Osteoblast (primary cell): Measurements from ENCODE around the gene IL4I1. TPM values are rescaled to one million over a fixed set of nuclear protein-coding genes. Genes with fewer than 3 reads are reported as not detected.

Source experiments
- DNase-seq: peaks from one replicate; pipeline ENCODE4 v3.0.0; 2011; ENCODE audit warnings: low spot score, mixed read lengths; ENCODE audit not compliant: insufficient read length; ENCODE audit errors: missing footprints
- H2AFZ ChIP-seq: 2 replicates; pipeline ENCODE4 v1.6.0; 2011; ENCODE audit warnings: mild to moderate bottlenecking, low read length
- H3K27ac ChIP-seq: 2 replicates; pipeline ENCODE4 v1.5.1; 2011; ENCODE audit warnings: mild to moderate bottlenecking, low read depth, low read length, moderate library complexity
- H3K27me3 ChIP-seq: 2 replicates; pipeline ENCODE4 v1.6.0; 2012; ENCODE audit warnings: mild to moderate bottlenecking, control low read depth, inconsistent platforms, low read length, moderate library complexity; ENCODE audit not compliant: insufficient read depth
- H3K36me3 ChIP-seq: 2 replicates; pipeline ENCODE4 v1.5.1; 2011; ENCODE audit warnings: mild to moderate bottlenecking, low read length, control low read depth, moderate library complexity; ENCODE audit not compliant: insufficient read depth
- H3K4me1 ChIP-seq: 2 replicates; pipeline ENCODE4 v1.5.1; 2011; ENCODE audit warnings: mild to moderate bottlenecking, low read length, control low read depth, moderate library complexity; ENCODE audit not compliant: insufficient read depth
- H3K4me2 ChIP-seq: 2 replicates; pipeline ENCODE4 v1.6.0; 2011; ENCODE audit warnings: mild to moderate bottlenecking, low read length; ENCODE audit not compliant: insufficient read depth
- H3K4me3 ChIP-seq: fragments of 200-600 bp; sonication (generic); 3 replicates; pipeline ENCODE4 v1.5.1; 2012; ENCODE audit warnings: mild to moderate bottlenecking, low read length, inconsistent platforms; ENCODE audit not compliant: insufficient read depth
- H3K79me2 ChIP-seq: 2 replicates; pipeline ENCODE4 v1.6.0; 2012; ENCODE audit warnings: mild to moderate bottlenecking, low read length, control low read depth, inconsistent platforms; ENCODE audit not compliant: insufficient read depth
- H3K9me3 ChIP-seq: 2 replicates; pipeline ENCODE4 v1.5.1; 2011; ENCODE audit warnings: low read depth, low read length, control low read depth
- H4K20me1 ChIP-seq: 2 replicates; pipeline ENCODE4 v1.6.0; 2012; ENCODE audit warnings: mild to moderate bottlenecking, low read length, control low read depth; ENCODE audit not compliant: insufficient read depth
- total RNA-seq: library from RNA; depleted of rRNA; stranded (reverse); fragments of >200 nt; gene quantifications from 2 replicates; pipeline ENCODE4 v1.2.3, GENCODE V29; 2012
- TF ChIP-seq, protein P1 (sequence below): IDR thresholded peaks from 2 replicates; pipeline ENCODE4 v1.5.1; 2011; ENCODE audit warnings: mild to moderate bottlenecking, low read depth, low read length, moderate library complexity; ENCODE audit errors: extremely low read depth

IL4I1 gene
- total RNA-seq, 1 donor, result 1.4 TPM

GRCh38 chr19:49884760-49885159 is 11.9 kb downstream of the IL4I1 start:
- Histone ChIP-seq H4K20me1 (peaks cover 3% of the 10 kb centered on the region), H3K4me1 (no peaks in the 10 kb centered on the region), H3K9me3 (no peaks in the 10 kb centered on the region), H3K79me2 (no peaks in the 10 kb centered on the region), H3K4me3 (no peak overlapping the region), H3K36me3 (peaks cover 43% of the 10 kb centered on the region), H3K4me2 (no peak overlapping the region), H2AFZ (no peak overlapping the region), H3K27ac (no peak overlapping the region), H3K27me3 (no peaks in the 10 kb centered on the region)
- no peak for DNase-seq
- TF ChIP-seq, protein P1, sequence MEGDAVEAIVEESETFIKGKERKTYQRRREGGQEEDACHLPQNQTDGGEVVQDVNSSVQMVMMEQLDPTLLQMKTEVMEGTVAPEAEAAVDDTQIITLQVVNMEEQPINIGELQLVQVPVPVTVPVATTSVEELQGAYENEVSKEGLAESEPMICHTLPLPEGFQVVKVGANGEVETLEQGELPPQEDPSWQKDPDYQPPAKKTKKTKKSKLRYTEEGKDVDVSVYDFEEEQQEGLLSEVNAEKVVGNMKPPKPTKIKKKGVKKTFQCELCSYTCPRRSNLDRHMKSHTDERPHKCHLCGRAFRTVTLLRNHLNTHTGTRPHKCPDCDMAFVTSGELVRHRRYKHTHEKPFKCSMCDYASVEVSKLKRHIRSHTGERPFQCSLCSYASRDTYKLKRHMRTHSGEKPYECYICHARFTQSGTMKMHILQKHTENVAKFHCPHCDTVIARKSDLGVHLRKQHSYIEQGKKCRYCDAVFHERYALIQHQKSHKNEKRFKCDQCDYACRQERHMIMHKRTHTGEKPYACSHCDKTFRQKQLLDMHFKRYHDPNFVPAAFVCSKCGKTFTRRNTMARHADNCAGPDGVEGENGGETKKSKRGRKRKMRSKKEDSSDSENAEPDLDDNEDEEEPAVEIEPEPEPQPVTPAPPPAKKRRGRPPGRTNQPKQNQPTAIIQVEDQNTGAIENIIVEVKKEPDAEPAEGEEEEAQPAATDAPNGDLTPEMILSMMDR, result no peak

DNA sequence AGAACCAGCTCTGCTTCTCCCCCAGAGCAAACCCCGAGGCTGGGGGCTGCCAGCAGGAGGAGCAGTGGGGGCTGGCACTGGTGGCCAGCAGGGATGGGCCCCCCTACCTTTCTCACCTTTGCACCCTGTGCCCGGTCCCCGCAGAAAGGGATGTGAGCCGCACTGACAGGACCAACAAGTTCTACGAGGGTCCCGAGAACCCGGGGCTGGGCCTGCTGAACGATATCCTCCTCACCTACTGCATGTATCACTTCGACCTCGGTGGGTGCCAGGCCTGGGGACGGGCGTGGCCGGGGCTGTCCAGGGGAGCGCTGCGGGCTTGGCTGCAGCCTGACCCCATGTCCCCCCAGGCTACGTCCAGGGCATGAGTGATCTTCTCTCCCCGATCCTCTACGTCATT is 12.6 kb downstream of the IL4I1 start:
- Histone ChIP-seq H3K36me3 (peaks cover 47% of the 10 kb centered on the region), H3K27me3 (no peaks in the 10 kb centered on the region), H3K4me3 (no peak overlapping the region), H3K79me2 (no peaks in the 10 kb centered on the region), H3K9me3 (no peaks in the 10 kb centered on the region), H3K4me2 (no peak overlapping the region), H3K27ac (no peak overlapping the region), H2AFZ (no peak overlapping the region), H3K4me1 (no peaks in the 10 kb centered on the region), H4K20me1 (peaks cover under 1% of the 10 kb centered on the region)
- TF ChIP-seq, protein P1, result no peak
- no peak for DNase-seq

DNA sequence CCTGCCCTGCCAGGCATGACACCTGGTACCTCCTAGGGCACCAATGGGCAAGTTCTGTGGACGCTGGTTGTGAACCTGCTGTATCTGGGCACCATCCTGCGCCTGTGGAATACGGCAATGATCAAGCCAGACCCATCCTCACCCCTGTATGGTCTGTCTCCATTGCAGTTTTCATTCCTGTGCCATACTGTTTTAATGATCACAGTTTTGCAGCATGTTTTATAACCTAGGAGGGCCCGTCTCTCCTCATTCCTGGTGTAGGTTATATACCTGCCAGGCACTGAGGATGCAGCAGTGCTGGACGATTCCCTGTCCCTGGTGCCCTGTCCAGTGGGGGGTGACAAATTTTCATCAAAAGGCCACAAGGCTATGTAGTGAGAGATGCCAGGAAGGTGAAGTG is 13.6 kb downstream of the IL4I1 start:
- Histone ChIP-seq H3K36me3 (peaks cover 47% of the 10 kb centered on the region), H2AFZ (no peak overlapping the region)
- DNase-seq, result no peak

DNA sequence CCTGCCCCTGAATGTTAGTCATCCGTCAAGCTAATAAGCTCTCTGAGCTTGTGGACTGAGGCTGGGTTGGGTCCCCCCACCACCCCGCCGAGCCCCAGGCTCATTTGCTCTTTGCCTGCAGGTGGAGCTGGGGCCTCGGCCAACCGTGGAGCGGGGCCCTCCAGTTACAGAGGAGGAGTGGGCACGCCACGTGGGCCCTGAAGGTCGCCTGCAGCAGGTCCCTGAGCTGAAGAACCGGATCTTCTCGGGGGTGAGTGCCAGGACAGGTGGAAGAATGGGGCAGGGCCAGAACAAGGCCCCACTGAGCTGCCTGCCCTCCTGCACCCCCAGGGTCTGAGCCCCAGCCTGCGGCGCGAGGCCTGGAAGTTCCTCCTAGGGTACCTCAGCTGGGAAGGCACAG is 14.0 kb downstream of the IL4I1 start:
- Histone ChIP-seq H3K79me2 (peaks cover 9% of the 10 kb centered on the region), H3K36me3 (peaks cover 47% of the 10 kb centered on the region), H3K4me2 (no peak overlapping the region)

More for the DNA sequence above, 13.6 kb downstream of the IL4I1 start:
- H3K9me3 ChIP-seq, result no peaks in the 10 kb centered on the region
- H3K4me3 ChIP-seq, result no peak overlapping the region
- TF ChIP-seq, protein P1, result no peak
- peaks cover 7% of the 10 kb centered on the region for H3K79me2 ChIP-seq
- no peaks in the 10 kb centered on the region for H3K27me3 ChIP-seq
- no peak overlapping the region for H3K27ac ChIP-seq
- H3K4me2 ChIP-seq, result no peak overlapping the region
- peaks cover 4% of the 10 kb centered on the region for H4K20me1 ChIP-seq
- peaks cover 7% of the 10 kb centered on the region for H3K4me1 ChIP-seq

More for the DNA sequence above, 14.0 kb downstream of the IL4I1 start:
- H3K9me3 ChIP-seq, result no peaks in the 10 kb centered on the region
- H3K4me3 ChIP-seq, result no peak overlapping the region
- DNase-seq, result no peak
- peaks cover 8% of the 10 kb centered on the region for H3K4me1 ChIP-seq
- peaks cover 4% of the 10 kb centered on the region for H4K20me1 ChIP-seq
- H2AFZ ChIP-seq, result no peak overlapping the region
- H3K27ac ChIP-seq, result no peak overlapping the region
- no peaks in the 10 kb centered on the region for H3K27me3 ChIP-seq
- TF ChIP-seq, protein P1, result no peak
